SK-N-SH (cell line): ENCODE measurements around the gene BRINP2. TPM values are rescaled to one million over a fixed set of nuclear protein-coding genes. Genes with fewer than 3 reads are reported as not detected.
A peak's percentile ranks its signal among the peaks of the same experiment; 100 is the strongest.

Experiments
- CTCF ChIA-PET: fragments of 300-600, 350-600 bp; formaldehyde crosslinking; extraction: SDS; loops from one replicate; lab custom pipeline; 2021; lab: Yijun Ruan, JAX
- POLR2A ChIA-PET: fragments of 350-600 bp; sonication (Branson Sonifier 250); formaldehyde crosslinking; extraction: SDS; loops from one replicate; lab custom pipeline; 2020; ENCODE audit warnings: antibody characterized with exemption, inconsistent platforms; lab: Yijun Ruan, JAX
- DNase-seq: peaks from one replicate; pipeline ENCODE4 v3.0.0; 2012
- H2AFZ ChIP-seq: fragments of 200-600 bp; sonication (generic); 2 replicates; pipeline ENCODE4 v1.8.1; 2016; ENCODE audit warnings: antibody characterized with exemption, mild to moderate bottlenecking, low read depth
- H3F3A ChIP-seq: fragments of 200-600 bp; sonication (generic); replicated peaks from 2 replicates; pipeline ENCODE3; 2016; ENCODE audit warnings: antibody characterized with exemption, mild to moderate bottlenecking; ENCODE audit not compliant: insufficient read depth
- H3K27ac ChIP-seq, 2 experiments: fragments of 200-500 bp in 1 of 2; fragments of 200-600 bp in 1 of 2; sonication (Bioruptor generic) in 1 of 2; sonication (generic), shearing (Covaris generic) in 1 of 2; 2 replicates each; pipeline versions ENCODE4 v1.5.1 to v1.6.1; 2014 to 2016; ENCODE audit warnings: low read depth in 2 of 2, inconsistent platforms in 1 of 2, low read length in 1 of 2, mild to moderate bottlenecking in 1 of 2, mixed read lengths in 1 of 2
- H3K27me3 ChIP-seq: fragments of 200-600 bp; sonication (generic), shearing (Covaris generic); 2 replicates; pipeline ENCODE4 v1.6.1; 2016; ENCODE audit warnings: mixed run types; ENCODE audit not compliant: insufficient read depth
- H3K36me3 ChIP-seq, 2 experiments: fragments of 200-500 bp in 1 of 2; fragments of 200-600 bp in 1 of 2; sonication (Bioruptor generic) in 1 of 2; sonication (generic) in 1 of 2; replicated peaks in 1 of 2; 2 replicates each; pipeline versions ENCODE3 to v1.5.1; 2014 to 2016; ENCODE audit warnings: low read length in 1 of 2, mild to moderate bottlenecking in 1 of 2; ENCODE audit not compliant: insufficient read depth in 2 of 2, control insufficient read depth in 1 of 2
- H3K4me1 ChIP-seq, 2 experiments: fragments of 200-500 bp in 1 of 2; fragments of 200-600 bp in 1 of 2; sonication (Bioruptor generic) in 1 of 2; sonication (generic), shearing (Covaris generic) in 1 of 2; 2 replicates each; pipeline versions ENCODE4 v1.5.1 to v1.6.1; 2014 to 2016; ENCODE audit warnings: low read depth in 1 of 2, low read length in 1 of 2, mixed run types in 1 of 2; ENCODE audit not compliant: insufficient read depth in 2 of 2, control insufficient read depth in 1 of 2
- H3K4me2 ChIP-seq: fragments of 200-600 bp; sonication (generic), shearing (Covaris generic); 2 replicates; pipeline ENCODE4 v1.6.1; 2017; ENCODE audit warnings: mixed run types
- H3K4me3 ChIP-seq, 2 experiments: fragments of 200-500 bp in 1 of 2; fragments of 200-600 bp in 1 of 2; sonication (Bioruptor generic) in 1 of 2; sonication (generic), shearing (Covaris generic) in 1 of 2; 2 replicates each; pipeline versions ENCODE4 v1.5.1 to v1.8.1; 2014 to 2016; ENCODE audit warnings: low read depth in 2 of 2, inconsistent platforms in 1 of 2, low read length in 1 of 2, mild to moderate bottlenecking in 1 of 2, mixed read lengths in 1 of 2, moderate library complexity in 1 of 2
- H3K79me2 ChIP-seq: fragments of 200-600 bp; sonication (generic); 2 replicates; pipeline ENCODE4 v1.8.1; 2017; ENCODE audit warnings: mild to moderate bottlenecking; ENCODE audit not compliant: insufficient read depth
- H3K9ac ChIP-seq: fragments of 200-600 bp; sonication (generic); 2 replicates; pipeline ENCODE4 v1.6.1; 2017; ENCODE audit warnings: mixed run types
- H3K9me2 ChIP-seq: fragments of 200-600 bp; sonication (generic); 2 replicates; pipeline ENCODE4 v1.6.1; 2017; ENCODE audit warnings: mixed run types
- H3K9me3 ChIP-seq: fragments of 200-600 bp; sonication (generic); 2 replicates; pipeline ENCODE4 v1.6.1; 2017; ENCODE audit warnings: mixed run types, mild to moderate bottlenecking, moderate library complexity
- H4K20me1 ChIP-seq: fragments of 200-600 bp; sonication (generic); 2 replicates; pipeline ENCODE4 v1.6.1; 2017; ENCODE audit warnings: mild to moderate bottlenecking, mixed run types; ENCODE audit not compliant: insufficient read depth
- EZH2phosphoT487 ChIP-seq: fragments of 200-600 bp; sonication (generic); IDR thresholded peaks from 2 replicates; pipeline ENCODE4 v1.6.1; 2017; ENCODE audit warnings: low read depth, mixed run types, mild to moderate bottlenecking, antibody characterized with exemption, moderate library complexity, borderline replicate concordance
- FOSL2 ChIP-seq: IDR thresholded peaks from 2 replicates; pipeline ENCODE4 v1.4.0; 2012; ENCODE audit warnings: low read depth, mild to moderate bottlenecking, moderate library complexity, borderline replicate concordance
- FOXJ3 ChIP-seq: sonication (generic); formaldehyde crosslinking; IDR thresholded peaks from 2 replicates; pipeline ENCODE4 v1.5.1; 2020; ENCODE audit warnings: mild to moderate bottlenecking, missing genetic modification reagents
- FOXM1 ChIP-seq: IDR thresholded peaks from 2 replicates; pipeline ENCODE4 v1.4.0; 2012; ENCODE audit warnings: low read depth, mild to moderate bottlenecking
- GABPA ChIP-seq: IDR thresholded peaks from 2 replicates; pipeline ENCODE4 v1.4.0; 2012; ENCODE audit warnings: low read depth, mild to moderate bottlenecking
- JUND ChIP-seq: IDR thresholded peaks from 2 replicates; pipeline ENCODE4 v1.4.0; 2012
- MEF2A ChIP-seq: IDR thresholded peaks from 2 replicates; pipeline ENCODE4 v1.4.0; 2012; ENCODE audit warnings: low read depth, borderline replicate concordance
- NFIC ChIP-seq: IDR thresholded peaks from 2 replicates; pipeline ENCODE4 v1.4.0; 2012; ENCODE audit warnings: borderline replicate concordance
- PBX3 ChIP-seq: IDR thresholded peaks from 2 replicates; pipeline ENCODE4; 2012
- POLR2AphosphoS5 ChIP-seq: IDR thresholded peaks from 2 replicates; pipeline ENCODE4 v1.6.1; 2012; ENCODE audit warnings: low read depth, low read length
- RCOR1 ChIP-seq: fragments of 150-350 bp; IDR thresholded peaks from 2 replicates; pipeline ENCODE4 v1.6.1; 2017; ENCODE audit warnings: antibody characterized with exemption, low read length
- REST ChIP-seq: IDR thresholded peaks from 2 replicates; pipeline ENCODE4 v1.6.1; 2012; ENCODE audit warnings: mild to moderate bottlenecking, low read depth, low read length, moderate library complexity
- RXRA ChIP-seq: IDR thresholded peaks from 2 replicates; pipeline ENCODE4 v1.4.0; 2012; ENCODE audit warnings: low read depth, mild to moderate bottlenecking, borderline replicate concordance
- SIN3A ChIP-seq: IDR thresholded peaks from 2 replicates; pipeline ENCODE4 v1.6.1; 2012; ENCODE audit warnings: low read depth, mild to moderate bottlenecking, low read length, moderate library complexity, borderline replicate concordance
- SMC3 ChIP-seq: IDR thresholded peaks from 2 replicates; pipeline ENCODE4 v1.6.1; 2012; ENCODE audit warnings: low read depth, low read length, improper control_type of control experiment
- TCF12 ChIP-seq: IDR thresholded peaks from 2 replicates; pipeline ENCODE4 v1.4.0; 2012
- TEAD4 ChIP-seq: IDR thresholded peaks from 2 replicates; pipeline ENCODE4 v1.4.0; 2012; ENCODE audit warnings: mild to moderate bottlenecking, borderline replicate concordance; ENCODE audit not compliant: insufficient read depth
- YY1 ChIP-seq: IDR thresholded peaks from 2 replicates; pipeline ENCODE4 v1.4.0; 2012; ENCODE audit warnings: low read depth, mild to moderate bottlenecking
- WGBS: methylation state at CpG from one replicate; pipeline ENCODE4 v1.1.6; 2017; ENCODE audit warnings: low lambda C conversion rate; 5-methylcytosine and 5-hydroxymethylcytosine counted together
- polyA plus RNA-seq, 3 experiments: library from polyadenylated mRNA; depleted of rRNA; stranded (reverse); fragments of >200 nt; gene quantifications; 2 replicates each; pipeline ENCODE4 v1.2.3, GENCODE V29; 2012

Gene BRINP2
- polyA plus RNA-seq, 1 of the 3 experiments (the other 2 are of a cell fraction) = 0.12 TPM

GRCh38 chr1:177172272-177172671, 1.5 kb downstream of the BRINP2 start:
- peaks cover 18% of the 10 kb centered on the region for H3K27me3 ChIP-seq
- peak overlapping the region in 1 of 2 experiments; percentile 78; a peak in 2 of 4 replicates for H3K27ac ChIP-seq
- no peak overlapping the region for H3K9ac ChIP-seq
- no peak for TF ChIP-seq PBX3
- no peak for TF ChIP-seq POLR2AphosphoS5
- no peak for TF ChIP-seq SMC3
- no peak for TF ChIP-seq SIN3A
- no peak for TF ChIP-seq MEF2A
- TF ChIP-seq NFIC = no peak
- TF ChIP-seq REST = no peak
- TF ChIP-seq RCOR1 = no peak
- no peak for TF ChIP-seq EZH2phosphoT487
- no peak for TF ChIP-seq TCF12
- TF ChIP-seq FOXJ3 = no peak
- TF ChIP-seq FOXM1 = no peak
- no peak for TF ChIP-seq YY1
- no peak for TF ChIP-seq TEAD4
- TF ChIP-seq GABPA = no peak
- no peak for TF ChIP-seq JUND
- TF ChIP-seq RXRA = no peak
- no peak for TF ChIP-seq FOSL2
- no peaks in the 10 kb centered on the region for H3K9me3 ChIP-seq
- H3F3A ChIP-seq = no peaks in the 10 kb centered on the region
- no peaks in the 10 kb centered on the region for H4K20me1 ChIP-seq
- H3K9me2 ChIP-seq = no peaks in the 10 kb centered on the region
- CTCF ChIA-PET = interaction anchor here (0.8 to 4.6 kb wide), 6 partner anchors 9 to 612 kb away, joined by 3 to 47 read pairs (median 3); no protein-coding TSS in a partner anchor
- H3K36me3 ChIP-seq = no peaks in the 10 kb centered on the region
- peak; percentile 32 for DNase-seq
- no peak overlapping the region for H3K4me2 ChIP-seq
- H3K79me2 ChIP-seq = no peaks in the 10 kb centered on the region
- POLR2A ChIA-PET = no interaction called here
- no peak overlapping the region for H2AFZ ChIP-seq
- H3K4me3 ChIP-seq = peak overlapping the region in 1 of 2 experiments; percentile 69; a peak in 2 of 4 replicates
- WGBS = 6% methylated on average over 3 of the region's 3 CpGs
- peaks cover 0 to 14% of the 10 kb centered on the region in 2 experiments; a peak in 2 of 4 replicates for H3K4me1 ChIP-seq
